GM23338 (cell line): ENCODE data around the gene CIAPIN1. TPM values are rescaled to one million over a fixed set of nuclear protein-coding genes. Genes with fewer than 3 reads are reported as not detected.

ENCODE experiments used
- ATAC-seq: fragments of 200-7000 bp; cut with Tn5 transposase; 3 replicates; pipeline ENCODE4 v1.9.1; 2020
- DNase-seq: peaks from one replicate; pipeline ENCODE4 v3.0.0-alpha.2; 2015; ENCODE audit warnings: low spot score
- H2AFZ ChIP-seq: fragments of 200-600 bp; sonication (generic); 2 replicates; pipeline ENCODE4 v1.8.0; 2016; ENCODE audit warnings: antibody characterized with exemption, mild to moderate bottlenecking, moderate library complexity
- H3F3A ChIP-seq: fragments of 200-600 bp; sonication (generic); replicated peaks from 2 replicates; pipeline ENCODE4 v1.8.0; 2017; ENCODE audit warnings: antibody characterized with exemption, mixed run types, low read depth
- H3K27ac ChIP-seq: fragments of 200-600 bp; sonication (generic); 2 replicates; pipeline ENCODE4 v1.6.1; 2016; ENCODE audit warnings: low read depth
- H3K27me3 ChIP-seq: fragments of 200-600 bp; sonication (generic); 2 replicates; pipeline ENCODE4 v1.8.0; 2016; ENCODE audit warnings: mild to moderate bottlenecking, mixed run types, moderate library complexity; ENCODE audit not compliant: insufficient read depth
- H3K36me3 ChIP-seq: fragments of 200-600 bp; sonication (generic); 2 replicates; pipeline ENCODE4 v1.8.0; 2016; ENCODE audit warnings: mild to moderate bottlenecking; ENCODE audit not compliant: insufficient read depth
- H3K4me1 ChIP-seq: fragments of 200-600 bp; sonication (generic); 2 replicates; pipeline ENCODE4 v1.8.0; 2016; ENCODE audit warnings: mild to moderate bottlenecking, moderate library complexity; ENCODE audit not compliant: insufficient read depth
- H3K4me2 ChIP-seq: fragments of 200-600 bp; sonication (generic); 2 replicates; pipeline ENCODE4 v1.7.1; 2017; ENCODE audit warnings: mixed run types
- H3K4me3 ChIP-seq: fragments of 200-600 bp; sonication (generic); 2 replicates; pipeline ENCODE4 v1.6.1; 2016; ENCODE audit warnings: mixed run types
- H3K79me2 ChIP-seq: fragments of 200-600 bp; sonication (generic); replicated peaks from 2 replicates; pipeline ENCODE4 v1.8.0; 2017; ENCODE audit warnings: mild to moderate bottlenecking; ENCODE audit not compliant: insufficient read depth
- H3K9me2 ChIP-seq: fragments of 200-600 bp; sonication (generic); 2 replicates; pipeline ENCODE4 v1.8.0; 2017; ENCODE audit not compliant: insufficient read depth
- H4K20me1 ChIP-seq: fragments of 200-600 bp; sonication (generic); replicated peaks from 2 replicates; pipeline ENCODE4 v1.8.0; 2017; ENCODE audit warnings: mild to moderate bottlenecking; ENCODE audit not compliant: insufficient read depth
- H3K27ac Mint-ChIP-seq: 2 replicates; pipeline ENCODE4 v1.8.0; 2020; ENCODE audit warnings: inconsistent platforms, mild to moderate bottlenecking, moderate library complexity, mixed read lengths
- H3K27me3 Mint-ChIP-seq: 3 replicates; pipeline ENCODE4 v1.8.0; 2022; ENCODE audit warnings: low read depth, mild to moderate bottlenecking, moderate library complexity, mixed read lengths, inconsistent platforms; ENCODE audit not compliant: insufficient read depth, poor library complexity
- H3K36me3 Mint-ChIP-seq: 3 replicates; pipeline ENCODE4 v1.8.0; 2021; ENCODE audit warnings: low read depth, mild to moderate bottlenecking, inconsistent platforms, moderate library complexity, mixed read lengths
- H3K4me1 Mint-ChIP-seq: 3 replicates; pipeline ENCODE4 v1.8.0; 2020; ENCODE audit warnings: mild to moderate bottlenecking, inconsistent platforms, mixed read lengths
- H3K4me3 Mint-ChIP-seq: 3 replicates; pipeline ENCODE4 v1.8.0; 2021; ENCODE audit warnings: moderate library complexity, mild to moderate bottlenecking, inconsistent platforms, mixed read lengths
- H3K9me3 Mint-ChIP-seq: 3 replicates; pipeline ENCODE4 v1.8.0; 2020; ENCODE audit warnings: moderate library complexity, mild to moderate bottlenecking, inconsistent platforms, mixed read lengths
- ETS1 ChIP-seq: IDR thresholded peaks from 2 replicates; pipeline ENCODE4 v1.6.1; 2016; ENCODE audit warnings: antibody characterized with exemption
- EZH2 ChIP-seq: fragments of 200-600 bp; sonication (generic); IDR thresholded peaks from one replicate; pipeline ENCODE4 v1.8.0; 2017; ENCODE audit warnings: antibody characterized with exemption, mild to moderate bottlenecking, low read depth; ENCODE audit not compliant: unreplicated experiment
- EZH2phosphoT487 ChIP-seq: fragments of 200-600 bp; sonication (generic); IDR thresholded peaks from one replicate; pipeline ENCODE4 v1.8.1; 2018; ENCODE audit warnings: antibody characterized with exemption; ENCODE audit not compliant: unreplicated experiment
- JUNB ChIP-seq: IDR thresholded peaks from one replicate; pipeline ENCODE4 v1.6.1; 2016; ENCODE audit warnings: antibody characterized with exemption; ENCODE audit not compliant: unreplicated experiment
- NANOG ChIP-seq: IDR thresholded peaks from 2 replicates; pipeline ENCODE4 v1.6.1; 2016; ENCODE audit warnings: antibody characterized with exemption, borderline replicate concordance
- ZNF331 ChIP-seq: fragments of 250-450 bp; sonication (Bioruptor Pico); IDR thresholded peaks from 2 replicates; pipeline ENCODE4 v1.5.0; 2020; ENCODE audit warnings: low read depth, mild to moderate bottlenecking, moderate library complexity
- ZNF462 ChIP-seq: fragments of 250-450 bp; sonication (Bioruptor Pico); IDR thresholded peaks from 2 replicates; pipeline ENCODE4 v1.5.0; 2020; ENCODE audit warnings: mild to moderate bottlenecking, moderate library complexity
- polyA plus RNA-seq: library from polyadenylated mRNA; unstranded; fragments of >200 nt; fragmentation: Nextera tagmentation; extraction: Ambion mirVana; gene quantifications from 2 replicates; pipeline ENCODE4 v1.2.1, GENCODE V29; 2016
- total RNA-seq: library from RNA; depleted of rRNA; stranded (reverse); fragments of >200 nt; shearing (Covaris generic); gene quantifications from 2 replicates; pipeline ENCODE4 v1.2.3, GENCODE V29; 2014
- TF ChIP-seq, protein P1 (sequence below): IDR thresholded peaks from one replicate; pipeline ENCODE4 v1.6.1; 2018; ENCODE audit warnings: antibody characterized with exemption; ENCODE audit not compliant: unreplicated experiment
- TF ChIP-seq, protein P2 (sequence below), 2 experiments: fragments of 200-600 bp in 1 of 2; sonication (generic) in 1 of 2; conservative IDR thresholded peaks; 2 replicates each; pipeline versions ENCODE4 v1.5.1 to v1.6.1; 2016 to 2017; ENCODE audit warnings: antibody characterized with exemption in 2 of 2, low read depth in 2 of 2, mild to moderate bottlenecking in 2 of 2, moderate library complexity in 1 of 2

Gene CIAPIN1
- total and polyA plus RNA-seq, 2 experiments from 2014 or later: 36.5 to 75.4 TPM

DNA sequence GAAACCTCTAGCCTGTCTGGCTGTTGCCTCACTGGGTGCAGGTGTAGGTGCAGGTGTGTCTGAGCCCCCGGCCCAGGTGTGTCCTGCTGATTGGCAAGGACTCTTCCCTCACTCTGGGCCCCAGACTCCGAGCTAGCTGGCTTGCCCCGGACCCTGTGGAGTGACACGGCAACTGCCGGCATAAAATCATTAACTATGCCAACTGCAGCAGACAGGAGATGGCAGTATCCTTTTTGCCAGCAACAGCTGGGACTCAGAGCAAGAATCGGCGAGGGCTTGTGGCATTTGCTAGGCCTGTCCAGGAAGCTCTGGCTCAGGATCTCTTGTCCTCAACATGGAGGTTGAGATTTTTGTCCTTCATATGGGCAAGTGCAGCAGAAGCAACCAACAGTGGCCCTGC lies 20.8 kb downstream of the CIAPIN1 start:
- H3K4me3 Mint-ChIP-seq: no peak overlapping the region
- DNase-seq (no peak), ATAC-seq (no peak)
- no peak overlapping the region for H2AFZ ChIP-seq
- 0 out of 2 replicates have a peak, but pooled peaks cover 5% of the 10 kb centered on the region for H4K20me1 ChIP-seq
- H3K36me3 Mint-ChIP-seq: peaks cover 40% of the 10 kb centered on the region
- H3K4me3 ChIP-seq: no peak overlapping the region
- peaks cover 2% of the 10 kb centered on the region for H3K27me3 Mint-ChIP-seq
- H3K36me3 ChIP-seq: peaks cover 31% of the 10 kb centered on the region
- H3K27ac Mint-ChIP-seq: no peak overlapping the region
- H3K27ac ChIP-seq: no peak overlapping the region
- TF ChIP-seq, protein P1, sequence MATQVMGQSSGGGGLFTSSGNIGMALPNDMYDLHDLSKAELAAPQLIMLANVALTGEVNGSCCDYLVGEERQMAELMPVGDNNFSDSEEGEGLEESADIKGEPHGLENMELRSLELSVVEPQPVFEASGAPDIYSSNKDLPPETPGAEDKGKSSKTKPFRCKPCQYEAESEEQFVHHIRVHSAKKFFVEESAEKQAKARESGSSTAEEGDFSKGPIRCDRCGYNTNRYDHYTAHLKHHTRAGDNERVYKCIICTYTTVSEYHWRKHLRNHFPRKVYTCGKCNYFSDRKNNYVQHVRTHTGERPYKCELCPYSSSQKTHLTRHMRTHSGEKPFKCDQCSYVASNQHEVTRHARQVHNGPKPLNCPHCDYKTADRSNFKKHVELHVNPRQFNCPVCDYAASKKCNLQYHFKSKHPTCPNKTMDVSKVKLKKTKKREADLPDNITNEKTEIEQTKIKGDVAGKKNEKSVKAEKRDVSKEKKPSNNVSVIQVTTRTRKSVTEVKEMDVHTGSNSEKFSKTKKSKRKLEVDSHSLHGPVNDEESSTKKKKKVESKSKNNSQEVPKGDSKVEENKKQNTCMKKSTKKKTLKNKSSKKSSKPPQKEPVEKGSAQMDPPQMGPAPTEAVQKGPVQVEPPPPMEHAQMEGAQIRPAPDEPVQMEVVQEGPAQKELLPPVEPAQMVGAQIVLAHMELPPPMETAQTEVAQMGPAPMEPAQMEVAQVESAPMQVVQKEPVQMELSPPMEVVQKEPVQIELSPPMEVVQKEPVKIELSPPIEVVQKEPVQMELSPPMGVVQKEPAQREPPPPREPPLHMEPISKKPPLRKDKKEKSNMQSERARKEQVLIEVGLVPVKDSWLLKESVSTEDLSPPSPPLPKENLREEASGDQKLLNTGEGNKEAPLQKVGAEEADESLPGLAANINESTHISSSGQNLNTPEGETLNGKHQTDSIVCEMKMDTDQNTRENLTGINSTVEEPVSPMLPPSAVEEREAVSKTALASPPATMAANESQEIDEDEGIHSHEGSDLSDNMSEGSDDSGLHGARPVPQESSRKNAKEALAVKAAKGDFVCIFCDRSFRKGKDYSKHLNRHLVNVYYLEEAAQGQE: no peak
- TF ChIP-seq EZH2 (no peak), EZH2phosphoT487 (no peak), ETS1 (no peak)
- H3K27me3 ChIP-seq: no peaks in the 10 kb centered on the region
- no peaks in the 10 kb centered on the region for H3F3A ChIP-seq
- H3K9me3 Mint-ChIP-seq: no peaks in the 10 kb centered on the region; the same call in 2 of the 3 replicates
- no peaks in the 10 kb centered on the region for H3K4me1 ChIP-seq
- H3K9me2 ChIP-seq: no peaks in the 10 kb centered on the region
- no peak overlapping the region for H3K4me2 ChIP-seq
- H3K79me2 ChIP-seq: no peaks in the 10 kb centered on the region
- peaks cover 7% of the 10 kb centered on the region; the same call in 2 of the 3 replicates for H3K4me1 Mint-ChIP-seq

DNA sequence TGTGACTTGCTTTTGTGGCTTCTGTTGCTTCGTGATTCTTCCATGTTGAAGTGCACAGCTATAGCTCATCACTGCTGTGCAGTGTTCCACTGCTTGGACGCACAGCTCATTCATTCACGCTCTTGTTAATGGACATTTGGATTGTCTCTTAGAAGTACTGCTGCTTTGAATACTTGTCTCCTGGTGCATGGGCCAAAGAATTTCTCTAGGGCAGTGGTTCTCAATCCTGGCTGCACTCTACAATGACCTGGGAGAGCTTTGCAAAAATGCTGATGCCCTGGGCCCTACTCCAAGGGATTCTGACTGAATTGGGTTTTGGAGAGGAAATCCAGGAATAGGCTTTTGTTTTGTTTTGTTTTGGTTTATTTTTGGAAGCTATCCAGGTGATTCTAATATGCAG lies 22.6 kb downstream of the CIAPIN1 start:
- no peak for ATAC-seq
- no peaks in the 10 kb centered on the region for H3K27me3 ChIP-seq

More for the DNA sequence above, 22.6 kb downstream of the CIAPIN1 start:
- no peak overlapping the region for H3K4me3 Mint-ChIP-seq
- Histone ChIP-seq H4K20me1 (0 out of 2 replicates have a peak, but pooled peaks cover 5% of the 10 kb centered on the region), H3F3A (no peaks in the 10 kb centered on the region), H3K4me1 (no peaks in the 10 kb centered on the region; the same call in 1 of the 2 replicates), H2AFZ (no peak overlapping the region), H3K9me2 (no peaks in the 10 kb centered on the region), H3K27ac (no peak overlapping the region), H3K4me3 (no peak overlapping the region), H3K36me3 (peaks cover 14% of the 10 kb centered on the region; the same call in 1 of the 2 replicates), H3K4me2 (no peak overlapping the region), H3K79me2 (no peaks in the 10 kb centered on the region)
- TF ChIP-seq ZNF462 (no peak), ZNF331 (no peak), JUNB (no peak), NANOG (no peak)
- TF ChIP-seq, protein P2, sequence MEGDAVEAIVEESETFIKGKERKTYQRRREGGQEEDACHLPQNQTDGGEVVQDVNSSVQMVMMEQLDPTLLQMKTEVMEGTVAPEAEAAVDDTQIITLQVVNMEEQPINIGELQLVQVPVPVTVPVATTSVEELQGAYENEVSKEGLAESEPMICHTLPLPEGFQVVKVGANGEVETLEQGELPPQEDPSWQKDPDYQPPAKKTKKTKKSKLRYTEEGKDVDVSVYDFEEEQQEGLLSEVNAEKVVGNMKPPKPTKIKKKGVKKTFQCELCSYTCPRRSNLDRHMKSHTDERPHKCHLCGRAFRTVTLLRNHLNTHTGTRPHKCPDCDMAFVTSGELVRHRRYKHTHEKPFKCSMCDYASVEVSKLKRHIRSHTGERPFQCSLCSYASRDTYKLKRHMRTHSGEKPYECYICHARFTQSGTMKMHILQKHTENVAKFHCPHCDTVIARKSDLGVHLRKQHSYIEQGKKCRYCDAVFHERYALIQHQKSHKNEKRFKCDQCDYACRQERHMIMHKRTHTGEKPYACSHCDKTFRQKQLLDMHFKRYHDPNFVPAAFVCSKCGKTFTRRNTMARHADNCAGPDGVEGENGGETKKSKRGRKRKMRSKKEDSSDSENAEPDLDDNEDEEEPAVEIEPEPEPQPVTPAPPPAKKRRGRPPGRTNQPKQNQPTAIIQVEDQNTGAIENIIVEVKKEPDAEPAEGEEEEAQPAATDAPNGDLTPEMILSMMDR (conservative IDR thresholded peaks at IDR 0.05; ENCODE audit: low read depth in 2 of 2): no peak
- H3K27me3 Mint-ChIP-seq: peaks cover 2% of the 10 kb centered on the region
- H3K36me3 Mint-ChIP-seq: peaks cover 22% of the 10 kb centered on the region
- H3K4me1 Mint-ChIP-seq: peaks cover 9% of the 10 kb centered on the region; the same call in 2 of the 3 replicates
- no peak overlapping the region for H3K27ac Mint-ChIP-seq
- no peaks in the 10 kb centered on the region for H3K9me3 Mint-ChIP-seq
- no peak for DNase-seq
